Body of pancreas (tissue), 4 donors: Measurements from ENCODE around the gene NTN5.
"Not testable (repeated sequence)": the region's sequence is repeated elsewhere in the genome, so short reads cannot be mapped to it uniquely, and the experiment has no call there.

Experiments used
- POLR2A ChIP-seq, 3 donors: fragments of 450-650 bp; IDR thresholded peaks; one replicate each; pipeline ENCODE4 v1.6.1; 2016; ENCODE audit warnings: antibody characterized with exemption in 3 of 3, mild to moderate bottlenecking in 2 of 3
- TF ChIP-seq, protein P1 (sequence below), 7 experiments: fragments of 450-650 bp in 4 of 7; fragments of 200-600 bp in 3 of 7; sonication (generic) in 3 of 7; IDR thresholded peaks; one replicate each; pipeline ENCODE4 v1.5.1; 2016 to 2019; ENCODE audit warnings: antibody characterized with exemption in 7 of 7

DNA sequence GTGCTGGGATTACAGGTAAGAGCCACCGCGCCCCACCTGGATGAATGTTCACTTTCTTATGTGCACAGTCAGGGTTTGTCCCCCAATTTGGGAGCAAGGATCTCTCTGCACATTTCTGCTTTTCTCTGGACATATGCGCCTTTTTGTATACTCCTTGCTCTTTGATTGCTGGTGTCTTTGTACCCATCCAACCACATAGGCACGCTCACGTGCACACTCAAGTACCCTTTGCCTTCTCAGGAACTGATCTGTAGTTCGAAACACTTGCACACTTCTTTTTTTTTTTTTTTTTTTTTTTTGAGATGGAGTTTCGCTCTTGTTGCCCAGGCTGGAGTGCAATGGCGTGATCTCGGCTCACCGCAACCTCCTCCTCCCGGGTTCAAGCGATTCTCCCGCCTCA is 45.3 kb upstream of the NTN5 start:
- TF ChIP-seq POLR2A (IDR thresholded peaks at IDR 0.05), result not testable (repeated sequence)
- TF ChIP-seq, protein P1, sequence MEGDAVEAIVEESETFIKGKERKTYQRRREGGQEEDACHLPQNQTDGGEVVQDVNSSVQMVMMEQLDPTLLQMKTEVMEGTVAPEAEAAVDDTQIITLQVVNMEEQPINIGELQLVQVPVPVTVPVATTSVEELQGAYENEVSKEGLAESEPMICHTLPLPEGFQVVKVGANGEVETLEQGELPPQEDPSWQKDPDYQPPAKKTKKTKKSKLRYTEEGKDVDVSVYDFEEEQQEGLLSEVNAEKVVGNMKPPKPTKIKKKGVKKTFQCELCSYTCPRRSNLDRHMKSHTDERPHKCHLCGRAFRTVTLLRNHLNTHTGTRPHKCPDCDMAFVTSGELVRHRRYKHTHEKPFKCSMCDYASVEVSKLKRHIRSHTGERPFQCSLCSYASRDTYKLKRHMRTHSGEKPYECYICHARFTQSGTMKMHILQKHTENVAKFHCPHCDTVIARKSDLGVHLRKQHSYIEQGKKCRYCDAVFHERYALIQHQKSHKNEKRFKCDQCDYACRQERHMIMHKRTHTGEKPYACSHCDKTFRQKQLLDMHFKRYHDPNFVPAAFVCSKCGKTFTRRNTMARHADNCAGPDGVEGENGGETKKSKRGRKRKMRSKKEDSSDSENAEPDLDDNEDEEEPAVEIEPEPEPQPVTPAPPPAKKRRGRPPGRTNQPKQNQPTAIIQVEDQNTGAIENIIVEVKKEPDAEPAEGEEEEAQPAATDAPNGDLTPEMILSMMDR (IDR thresholded peaks at IDR 0.05), result not testable (repeated sequence)
